Body of pancreas (tissue), 4 donors: Measurements from ENCODE around the gene FARS2. TPM values are rescaled to one million over a fixed set of nuclear protein-coding genes. Genes with fewer than 3 reads are reported as not detected.

ENCODE experiments used
- ATAC-seq: fragments of 150-250 bp; one replicate; pipeline ENCODE4 v1.9.1; 2016
- DNase-seq, 4 donors: peaks; one replicate each; pipeline ENCODE4 v3.0.0-alpha.2; 2019
- H3K27ac ChIP-seq, 4 donors: fragments of 200-600 bp; sonication (generic); 1 replicate in 3 of 4; 2 replicates in 1 of 4; pipeline versions ENCODE4 v1.5.1 to v1.6.1; 2016 to 2019; ENCODE audit warnings: mild to moderate bottlenecking in 1 of 4, mixed read lengths in 1 of 4, moderate library complexity in 1 of 4
- H3K27me3 ChIP-seq, 2 donors: fragments of 200-600 bp; sonication (generic); one replicate each; pipeline ENCODE4 v1.6.0; 2016; ENCODE audit warnings: mild to moderate bottlenecking in 1 of 2
- H3K36me3 ChIP-seq, 2 donors: fragments of 200-600 bp; sonication (generic); replicated peaks in 1 of 2; 2 replicates each; pipeline ENCODE4 v1.5.1; 2016; ENCODE audit warnings: low read depth in 2 of 2; ENCODE audit not compliant: insufficient read depth in 1 of 2
- H3K4me1 ChIP-seq: fragments of 200-600 bp; sonication (generic); one replicate; pipeline ENCODE4 v1.6.0; 2016
- H3K4me3 ChIP-seq, 2 donors: fragments of 200-600 bp; sonication (generic); 1 replicate in 1 of 2; 2 replicates in 1 of 2; pipeline ENCODE4 v1.5.1; 2016 to 2019
- H3K9me3 ChIP-seq, 3 donors: fragments of 200-600 bp; sonication (generic); 1 replicate in 2 of 3; 2 replicates in 1 of 3; pipeline ENCODE4 v1.5.1; 2016
- POLR2A ChIP-seq, 3 donors: fragments of 450-650 bp; IDR thresholded peaks; one replicate each; pipeline ENCODE4 v1.6.1; 2016; ENCODE audit warnings: antibody characterized with exemption in 3 of 3, mild to moderate bottlenecking in 2 of 3
- WGBS, 2 donors: methylation state at CpG; one replicate each; pipeline ENCODE4 v1.1.5; 2017; 5-methylcytosine and 5-hydroxymethylcytosine counted together
- intact Hi-C: fragments of 100-400 bp; cut with DNase I; formaldehyde crosslinking; loops from one replicate; pipeline ENCODE4 v1.15.1; 2023
- total RNA-seq, 2 donors: library from RNA; depleted of rRNA; stranded (reverse); fragments of >200 nt; gene quantifications; one replicate each; pipeline ENCODE4 v1.1.0, GENCODE V29; 2016
- TF ChIP-seq, protein P1 (sequence below), 7 experiments: fragments of 450-650 bp in 4 of 7; fragments of 200-600 bp in 3 of 7; sonication (generic) in 3 of 7; IDR thresholded peaks; one replicate each; pipeline ENCODE4 v1.5.1; 2016 to 2019; ENCODE audit warnings: antibody characterized with exemption in 7 of 7

The FARS2 gene
- total RNA-seq, 2 donors from 2014 or later = 6.5 to 9.6 TPM

GRCh38 chr6:5662797-5663196 lies 401.5 kb downstream of the FARS2 start:
- intact Hi-C loops = no loop called here
- Histone ChIP-seq H3K9me3 (no peaks in the 10 kb centered on the region), H3K27ac (no peak overlapping the region), H3K27me3 (no peaks in the 10 kb centered on the region), H3K4me1 (no peaks in the 10 kb centered on the region), H3K36me3 (no peaks in the 10 kb centered on the region), H3K4me3 (no peak overlapping the region)
- ATAC-seq (no peak), DNase-seq (no peak)
- TF ChIP-seq, protein P1, sequence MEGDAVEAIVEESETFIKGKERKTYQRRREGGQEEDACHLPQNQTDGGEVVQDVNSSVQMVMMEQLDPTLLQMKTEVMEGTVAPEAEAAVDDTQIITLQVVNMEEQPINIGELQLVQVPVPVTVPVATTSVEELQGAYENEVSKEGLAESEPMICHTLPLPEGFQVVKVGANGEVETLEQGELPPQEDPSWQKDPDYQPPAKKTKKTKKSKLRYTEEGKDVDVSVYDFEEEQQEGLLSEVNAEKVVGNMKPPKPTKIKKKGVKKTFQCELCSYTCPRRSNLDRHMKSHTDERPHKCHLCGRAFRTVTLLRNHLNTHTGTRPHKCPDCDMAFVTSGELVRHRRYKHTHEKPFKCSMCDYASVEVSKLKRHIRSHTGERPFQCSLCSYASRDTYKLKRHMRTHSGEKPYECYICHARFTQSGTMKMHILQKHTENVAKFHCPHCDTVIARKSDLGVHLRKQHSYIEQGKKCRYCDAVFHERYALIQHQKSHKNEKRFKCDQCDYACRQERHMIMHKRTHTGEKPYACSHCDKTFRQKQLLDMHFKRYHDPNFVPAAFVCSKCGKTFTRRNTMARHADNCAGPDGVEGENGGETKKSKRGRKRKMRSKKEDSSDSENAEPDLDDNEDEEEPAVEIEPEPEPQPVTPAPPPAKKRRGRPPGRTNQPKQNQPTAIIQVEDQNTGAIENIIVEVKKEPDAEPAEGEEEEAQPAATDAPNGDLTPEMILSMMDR (IDR thresholded peaks at IDR 0.05) = no peak
- TF ChIP-seq POLR2A (IDR thresholded peaks at IDR 0.05) = no peak
- 88% methylated on average over 3 of the region's 3 CpGs for WGBS, 2 donors

DNA sequence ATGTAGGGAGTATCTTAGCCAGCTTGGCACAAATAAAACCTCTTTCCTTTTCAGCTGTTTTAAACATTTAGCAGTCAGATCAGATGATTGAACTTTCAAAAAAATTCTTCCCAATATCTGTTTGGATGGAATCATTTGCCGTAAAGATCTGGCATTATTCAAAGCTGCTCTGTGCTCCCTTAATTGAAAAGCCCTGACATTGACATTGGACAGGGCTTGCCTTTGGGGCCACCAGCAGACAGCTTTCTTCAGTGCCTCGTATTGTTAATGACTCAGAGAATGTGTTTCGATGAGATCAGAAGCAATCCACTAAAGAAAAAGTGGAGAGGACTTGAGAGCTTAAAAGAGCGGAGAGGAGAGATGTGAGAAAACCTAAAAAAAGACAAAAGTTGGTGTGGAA lies 401.9 kb downstream of the FARS2 start:
- no peaks in the 10 kb centered on the region for H3K4me1 ChIP-seq
- no peaks in the 10 kb centered on the region for H3K27me3 ChIP-seq
- 86% methylated on average over 4 of the region's 4 CpGs for WGBS, 2 donors
- no peaks in the 10 kb centered on the region for H3K36me3 ChIP-seq
- DNase-seq = no peak
- ATAC-seq = no peak
- intact Hi-C loops = no loop called here
- no peak overlapping the region for H3K27ac ChIP-seq
- no peak overlapping the region for H3K4me3 ChIP-seq
- no peaks in the 10 kb centered on the region for H3K9me3 ChIP-seq
- TF ChIP-seq, protein P1 (IDR thresholded peaks at IDR 0.05) = no peak
- TF ChIP-seq POLR2A (IDR thresholded peaks at IDR 0.05) = no peak

GRCh38 chr6:5663739-5664138 lies 402.4 kb downstream of the FARS2 start:
- intact Hi-C loops = no loop called here
- Histone ChIP-seq H3K27me3 (no peaks in the 10 kb centered on the region), H3K4me3 (no peak overlapping the region), H3K36me3 (no peaks in the 10 kb centered on the region), H3K9me3 (no peaks in the 10 kb centered on the region), H3K4me1 (no peaks in the 10 kb centered on the region), H3K27ac (no peak overlapping the region)
- DNase-seq (no peak), ATAC-seq (no peak)
- TF ChIP-seq POLR2A (IDR thresholded peaks at IDR 0.05) = no peak
- WGBS, 2 donors = 86 to 90% methylated on average over 2 of the region's 2 CpGs

GRCh38 chr6:5664149-5664548 lies 402.8 kb downstream of the FARS2 start:
- WGBS, 2 donors = 93% methylated on average over 3 of the region's 3 CpGs
- DNase-seq (no peak), ATAC-seq (no peak)
- intact Hi-C loops = no loop called here
- Histone ChIP-seq H3K27me3 (no peaks in the 10 kb centered on the region), H3K4me1 (no peaks in the 10 kb centered on the region), H3K9me3 (no peaks in the 10 kb centered on the region), H3K36me3 (no peaks in the 10 kb centered on the region), H3K4me3 (no peak overlapping the region), H3K27ac (no peak overlapping the region)
- TF ChIP-seq, protein P1 (IDR thresholded peaks at IDR 0.05) = no peak

GRCh38 chr6:5665173-5665572 lies 403.9 kb downstream of the FARS2 start:
- DNase-seq = no peak
- no peaks in the 10 kb centered on the region for H3K36me3 ChIP-seq
- H3K9me3 ChIP-seq = no peaks in the 10 kb centered on the region
- no peaks in the 10 kb centered on the region for H3K27me3 ChIP-seq
- 86 to 88% methylated on average over 8 of the region's 8 CpGs for WGBS, 2 donors
- no peak overlapping the region for H3K27ac ChIP-seq
- no peak for ATAC-seq
- no peaks in the 10 kb centered on the region for H3K4me1 ChIP-seq
- TF ChIP-seq, protein P1 (IDR thresholded peaks at IDR 0.05) = no peak
- no peak for TF ChIP-seq POLR2A (IDR thresholded peaks at IDR 0.05)
- intact Hi-C loops = no loop called here
- no peak overlapping the region for H3K4me3 ChIP-seq
